ENCODE data around the gene RHBDL3.
A peak's percentile ranks its signal among the peaks of the same experiment; 100 is the strongest.
"Not testable (repeated sequence)": the region's sequence is repeated elsewhere in the genome, so short reads cannot be mapped to it uniquely, and the experiment has no call there.

RHBDL3 gene

GRCh38 chr17:32258383-32259140 lies 7.1 kb upstream of the RHBDL3 start:
- no peak for TF ChIP-seq CTCF (conservative IDR thresholded peaks at IDR 0.05; ENCODE audit: control insufficient read depth, insufficient read depth, low read depth, low read length)
- DNase-seq (ENCODE audit: low read depth) = no peak
- H3K4me3 ChIP-seq (ENCODE audit: control insufficient read depth, low read depth, low read length) = no peak overlapping the region

GRCh38 chr17:32259586-32259985 lies 6.0 kb upstream of the RHBDL3 start:
- no peak for TF ChIP-seq CTCF (conservative IDR thresholded peaks at IDR 0.05; ENCODE audit: control insufficient read depth, insufficient read depth, low read depth, low read length)
- no peak overlapping the region for H3K4me3 ChIP-seq (ENCODE audit: control insufficient read depth, low read depth, low read length)
- peak; percentile 72 for DNase-seq (ENCODE audit: low read depth)

GRCh38 chr17:32261417-32261736 lies 4.3 kb upstream of the RHBDL3 start:
- H3K4me3 ChIP-seq (ENCODE audit: control insufficient read depth, low read depth, low read length) = no peak overlapping the region
- no peak for DNase-seq (ENCODE audit: low read depth)
- TF ChIP-seq CTCF (conservative IDR thresholded peaks at IDR 0.05; ENCODE audit: control insufficient read depth, insufficient read depth, low read depth, low read length) = no peak

GRCh38 chr17:32261936-32262510 lies 3.6 kb upstream of the RHBDL3 start:
- TF ChIP-seq CTCF (conservative IDR thresholded peaks at IDR 0.05; ENCODE audit: control insufficient read depth, insufficient read depth, low read depth, low read length) = no peak
- no peak for DNase-seq (ENCODE audit: low read depth)
- H3K4me3 ChIP-seq (ENCODE audit: control insufficient read depth, low read depth, low read length) = no peak overlapping the region

GRCh38 chr17:32263515-32263914 lies 2.1 kb upstream of the RHBDL3 start:
- not testable (repeated sequence) for H3K4me3 ChIP-seq (ENCODE audit: control insufficient read depth, low read depth, low read length); DNase-seq (ENCODE audit: low read depth)

GRCh38 chr17:32264140-32264799 lies 1.4 kb upstream of the RHBDL3 start:
- no peak for DNase-seq (ENCODE audit: low read depth)
- peak; percentile 9 for TF ChIP-seq CTCF (conservative IDR thresholded peaks at IDR 0.05; ENCODE audit: control insufficient read depth, insufficient read depth, low read depth, low read length)
- no peak overlapping the region for H3K4me3 ChIP-seq (ENCODE audit: control insufficient read depth, low read depth, low read length)

GRCh38 chr17:32264823-32265191 lies 825 bp upstream of the RHBDL3 start:
- H3K4me3 ChIP-seq (ENCODE audit: control insufficient read depth, low read depth, low read length) = no peak overlapping the region
- no peak for TF ChIP-seq CTCF (conservative IDR thresholded peaks at IDR 0.05; ENCODE audit: control insufficient read depth, insufficient read depth, low read depth, low read length)
- no peak for DNase-seq (ENCODE audit: low read depth)

Data from fibroblast of mammary gland (primary cell).